NOMO-1 treated with dmso at 0.1 percent for 144 hours (cell line): ENCODE measurements around the gene MYO5B.
A peak's percentile ranks its signal among the peaks of the same experiment; 100 is the strongest.

ENCODE experiments used
- DNase-seq: peaks from one replicate; lab custom pipeline; 2025; ENCODE audit not compliant: unreplicated experiment; lab: John Stamatoyannopoulos, UW

The MYO5B gene

DNA sequence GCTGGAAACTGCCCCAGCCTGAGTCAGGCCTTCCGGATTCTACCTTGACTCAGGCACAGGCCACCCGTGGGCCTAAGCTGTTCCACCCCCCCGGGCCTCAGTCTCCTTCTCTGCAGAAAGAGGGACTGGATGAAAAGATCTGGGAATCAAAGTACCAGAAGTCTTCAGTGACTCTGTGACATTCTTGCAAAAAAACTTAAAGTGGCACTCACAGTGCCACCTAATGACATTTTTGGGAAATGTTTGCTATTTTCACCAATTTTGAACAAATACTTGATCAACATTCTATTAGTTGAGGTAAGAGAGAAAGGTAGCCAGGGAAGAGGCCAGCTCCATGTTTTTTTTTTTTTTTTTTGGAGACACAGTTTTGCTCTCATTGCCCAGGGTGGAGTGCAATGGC is 333.3 kb downstream of the MYO5B start:
- DNase-seq, result no peak

- DNase-seq, result no peak
Observed at GRCh38 chr18:49859725-49860124, 335.2 kb downstream of the MYO5B start.

DNA sequence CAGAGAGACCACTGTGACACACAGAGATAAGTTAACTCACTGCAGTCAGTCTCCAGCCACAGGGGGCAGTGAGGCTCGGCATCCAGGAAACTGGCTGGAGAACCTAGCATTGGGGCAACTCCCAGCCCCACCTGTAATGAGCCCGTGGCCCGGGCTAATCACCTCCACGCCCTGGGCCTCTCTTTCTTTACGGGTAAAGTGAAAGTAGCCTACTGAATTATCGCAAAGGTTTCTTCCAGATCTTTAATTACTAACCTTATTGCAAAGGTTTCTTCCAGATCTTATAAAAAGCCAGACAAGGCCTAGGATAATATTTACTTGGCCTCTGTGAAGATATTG is 336.0 kb downstream of the MYO5B start:
- no peak for DNase-seq

DNA sequence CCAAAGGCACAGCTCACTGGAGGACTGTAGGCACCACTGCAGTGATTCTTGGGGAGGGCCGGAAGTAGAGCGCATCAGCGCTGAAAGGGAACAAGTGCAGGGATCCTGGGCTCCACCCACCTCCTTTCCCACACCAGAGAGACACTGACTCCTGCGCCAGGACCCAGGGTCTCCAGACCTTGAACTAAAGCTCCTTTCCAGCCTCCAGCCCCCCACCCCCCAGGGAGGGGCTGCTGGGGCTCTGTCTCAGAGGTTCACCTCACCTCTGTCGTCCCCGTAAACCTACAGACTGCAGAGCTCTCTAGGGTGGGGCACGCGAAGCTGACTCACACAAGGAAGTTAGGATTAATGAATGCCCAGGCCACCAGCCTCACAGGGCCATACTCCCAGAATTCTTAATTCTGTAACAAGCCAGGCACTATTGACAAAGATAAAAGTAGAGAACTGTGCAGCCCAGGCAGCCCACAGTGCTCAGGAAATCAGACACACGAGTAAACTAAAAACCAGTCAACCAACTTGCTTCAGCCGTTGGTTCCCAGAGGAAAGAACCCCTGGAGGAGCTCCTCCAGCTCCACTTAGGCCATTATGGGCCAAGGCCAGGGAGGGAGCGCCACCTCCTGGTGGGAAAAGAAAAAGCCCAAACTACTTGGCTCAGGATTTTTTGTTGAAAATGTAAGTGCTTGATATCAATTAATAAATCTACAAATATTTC is 336.5 kb downstream of the MYO5B start:
- DNase-seq, result peak; percentile 45

DNA sequence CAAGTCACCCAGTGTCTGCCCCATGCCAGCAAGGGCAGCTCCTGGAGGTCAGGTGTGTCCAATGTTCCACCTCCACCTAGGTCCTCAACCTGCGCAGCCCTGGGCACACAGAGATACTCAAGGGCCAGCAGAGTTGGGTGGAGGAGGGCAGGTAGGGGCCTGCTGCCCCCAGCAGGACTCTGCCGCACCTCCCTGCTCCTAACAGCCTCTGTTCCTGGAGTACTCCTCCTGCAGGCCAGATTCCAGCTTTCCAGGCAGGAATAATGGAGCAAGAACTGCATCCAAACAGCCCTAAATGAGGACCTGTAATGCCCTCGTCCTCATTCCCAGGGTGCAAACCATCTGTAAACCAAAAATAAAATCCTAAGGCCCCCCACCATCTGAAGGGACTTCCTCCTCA is 337.2 kb downstream of the MYO5B start:
- no peak for DNase-seq

DNA sequence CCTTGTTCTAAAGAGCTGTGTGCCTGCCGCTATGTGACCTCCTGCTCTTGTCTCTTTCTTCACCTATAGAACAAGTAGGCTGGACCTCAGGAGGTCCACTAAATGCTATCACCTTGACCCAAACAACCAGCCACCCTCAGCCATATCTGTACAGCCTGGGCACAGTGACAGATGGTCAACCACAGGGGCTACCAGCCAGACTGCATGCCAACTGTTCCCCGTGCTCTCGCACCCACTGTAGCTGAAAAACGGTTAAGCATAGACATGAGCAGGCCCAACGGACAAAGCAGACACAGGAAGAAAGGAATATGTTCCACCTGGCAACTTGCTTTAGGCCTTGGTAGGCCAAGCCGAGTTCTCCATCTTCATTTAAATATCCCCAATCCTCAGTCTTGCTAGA is 338.5 kb downstream of the MYO5B start:
- DNase-seq, result no peak

- no peak for DNase-seq
Observed at GRCh38 chr18:49855711-49856415, 339.1 kb downstream of the MYO5B start.

GRCh38 chr18:49854681-49855080 is 340.3 kb downstream of the MYO5B start:
- no peak for DNase-seq

- no peak for DNase-seq
Observed at GRCh38 chr18:49853436-49853835, 341.5 kb downstream of the MYO5B start.

- DNase-seq, result no peak
Observed at GRCh38 chr18:49853011-49853410, 341.9 kb downstream of the MYO5B start.

GRCh38 chr18:49851624-49852023 is 343.3 kb downstream of the MYO5B start:
- no peak for DNase-seq

- DNase-seq, result no peak
Observed at GRCh38 chr18:49850636-49851035, 344.3 kb downstream of the MYO5B start.

- DNase-seq, result no peak
Observed at GRCh38 chr18:49849331-49850217, 345.4 kb downstream of the MYO5B start.

DNA sequence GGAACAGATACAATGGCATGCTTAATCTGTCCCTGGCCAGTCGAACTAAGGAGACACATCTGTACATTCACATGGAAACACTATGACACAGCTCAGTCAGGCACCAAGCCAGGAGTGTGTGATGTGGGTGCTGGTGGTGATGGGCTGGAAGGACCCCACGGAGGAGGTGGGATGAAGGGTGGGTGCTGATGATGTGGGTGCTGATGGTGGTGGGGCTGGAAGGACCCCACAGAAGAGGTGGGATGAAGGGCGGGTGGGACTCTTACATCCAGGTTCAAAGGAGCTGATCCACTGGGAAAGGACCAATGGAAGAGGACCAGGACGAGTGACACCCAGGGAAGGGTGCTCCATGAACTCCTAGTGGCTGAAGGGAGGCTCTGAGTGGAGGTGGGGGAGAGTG is 346.8 kb downstream of the MYO5B start:
- DNase-seq, result no peak

DNA sequence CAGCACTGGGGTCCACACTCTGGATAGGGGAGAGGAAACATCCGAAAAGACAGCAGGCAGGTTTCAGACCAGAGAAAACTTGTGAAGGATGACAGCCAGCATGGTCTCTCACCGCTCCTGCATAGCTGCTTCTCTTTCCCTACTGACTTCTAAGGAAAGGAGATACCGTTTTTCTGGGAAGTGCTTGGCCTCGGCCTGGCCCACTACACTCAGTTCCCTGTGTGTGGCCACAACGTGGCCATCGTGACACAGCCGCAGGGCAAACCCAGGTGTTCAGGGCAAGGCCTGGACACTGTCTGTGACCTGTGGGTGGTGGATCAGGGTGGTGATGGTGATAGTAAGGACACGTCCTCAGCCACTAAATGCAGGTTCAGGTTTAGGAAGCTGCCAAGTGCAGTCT is 347.4 kb downstream of the MYO5B start:
- DNase-seq, result no peak

DNA sequence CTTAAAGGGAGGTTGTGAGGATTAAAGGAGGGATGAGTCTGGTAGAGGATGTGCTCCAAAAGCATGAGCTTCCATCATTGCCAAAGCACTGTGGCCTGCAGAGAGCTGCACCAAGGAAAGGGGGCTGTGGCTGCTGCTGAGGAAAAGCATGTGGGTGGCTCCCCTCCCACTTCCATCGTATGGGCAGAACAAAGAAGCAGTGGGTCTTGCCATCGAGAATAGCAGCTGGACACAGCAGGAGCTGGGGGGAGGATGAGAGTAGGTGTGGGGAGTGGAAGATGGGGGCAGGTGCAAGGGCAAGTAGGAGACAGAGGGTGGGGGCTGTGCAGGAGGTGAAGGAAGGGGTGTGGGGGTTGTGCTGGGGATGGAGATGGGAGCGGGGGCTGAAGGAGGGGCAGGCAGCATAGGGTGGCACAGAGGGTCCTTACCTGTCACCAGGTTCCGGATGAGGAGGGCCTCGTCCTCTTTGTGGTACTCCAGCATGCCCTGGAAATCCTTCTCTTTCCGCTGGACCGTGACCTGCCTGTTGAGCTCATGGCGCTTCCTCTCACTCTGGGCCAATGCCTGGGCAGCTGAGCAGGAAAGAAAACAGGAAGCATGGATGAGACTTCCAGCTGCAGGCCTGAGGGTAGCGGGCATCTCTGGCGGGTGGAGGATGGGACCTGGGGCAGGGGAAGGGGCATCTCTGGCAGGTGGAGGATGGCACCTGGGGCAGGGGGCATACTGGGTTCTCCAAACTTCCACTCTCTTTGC is 348.1 kb downstream of the MYO5B start:
- no peak for DNase-seq

GRCh38 chr18:49846361-49846662 is 348.6 kb downstream of the MYO5B start:
- no peak for DNase-seq

- DNase-seq, result no peak
Observed at GRCh38 chr18:49845629-49846360, 349.2 kb downstream of the MYO5B start.

DNA sequence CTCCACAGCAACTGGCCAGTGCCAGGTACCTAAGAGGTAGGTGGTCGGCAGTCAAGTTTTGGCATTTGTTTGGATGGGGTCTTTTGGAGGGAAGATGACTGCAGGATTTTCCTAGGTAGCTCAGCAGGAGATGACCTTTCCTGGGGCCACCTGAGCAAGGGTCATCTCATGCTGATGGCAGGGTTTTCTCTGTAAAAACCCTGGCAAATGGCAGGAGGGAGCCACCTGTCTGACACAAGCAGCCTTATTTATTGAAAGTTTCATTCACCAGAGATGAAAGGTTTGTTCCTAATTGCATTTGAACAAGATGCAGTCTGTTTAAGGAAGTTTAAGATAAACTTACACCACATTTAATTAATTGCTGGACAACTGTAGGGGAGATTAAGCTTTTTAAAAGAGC is 350.0 kb downstream of the MYO5B start:
- no peak for DNase-seq

GRCh38 chr18:49843778-49844625 is 350.9 kb downstream of the MYO5B start:
- no peak for DNase-seq
